ENCODE data around the gene UBA52.

UBA52 gene

DNA sequence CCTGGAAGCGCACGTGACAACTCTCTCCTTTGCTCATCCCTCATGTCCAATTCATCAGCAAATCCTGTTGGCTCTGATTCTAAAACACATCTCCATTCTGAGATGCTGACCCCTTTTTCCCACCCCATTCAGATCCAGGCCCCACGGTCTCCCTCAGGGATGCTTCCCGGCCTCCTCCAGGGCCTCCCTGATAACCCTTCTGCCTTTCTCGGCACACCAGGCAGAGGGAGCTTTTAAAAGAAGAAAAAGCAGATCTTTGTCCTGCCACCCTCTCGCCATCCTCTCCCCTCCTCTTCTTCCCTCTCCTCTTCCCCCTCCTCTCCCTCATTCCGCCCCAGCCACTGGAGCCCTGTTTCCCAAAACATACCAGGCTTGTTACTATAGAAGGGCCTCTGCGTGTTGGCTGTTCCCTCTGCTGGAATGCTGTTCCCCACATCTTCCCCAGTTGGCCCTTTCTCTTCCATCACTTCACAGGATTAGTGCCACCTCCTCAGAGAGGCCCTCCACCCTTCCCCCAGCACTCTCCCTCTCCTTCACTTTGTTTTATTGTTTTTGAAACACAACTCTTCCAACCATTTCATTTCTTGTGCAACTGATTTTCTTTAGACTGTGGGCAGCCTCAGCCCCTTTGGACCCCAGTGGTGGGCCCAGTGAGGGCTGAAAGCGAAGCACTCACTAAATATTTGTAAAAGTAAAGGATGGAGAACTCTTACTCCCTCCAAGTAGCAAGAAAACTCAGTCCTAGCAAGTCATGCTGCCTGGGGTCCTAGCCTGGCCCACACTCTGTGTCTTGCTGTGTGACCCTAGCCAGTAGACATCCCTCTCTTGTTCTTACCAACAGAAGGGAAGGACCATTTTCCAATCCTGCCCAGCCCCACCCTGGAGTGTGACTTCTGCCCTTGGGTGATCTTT lies 37.4 kb downstream of the UBA52 start:
- DNase-seq = no peak

DNA sequence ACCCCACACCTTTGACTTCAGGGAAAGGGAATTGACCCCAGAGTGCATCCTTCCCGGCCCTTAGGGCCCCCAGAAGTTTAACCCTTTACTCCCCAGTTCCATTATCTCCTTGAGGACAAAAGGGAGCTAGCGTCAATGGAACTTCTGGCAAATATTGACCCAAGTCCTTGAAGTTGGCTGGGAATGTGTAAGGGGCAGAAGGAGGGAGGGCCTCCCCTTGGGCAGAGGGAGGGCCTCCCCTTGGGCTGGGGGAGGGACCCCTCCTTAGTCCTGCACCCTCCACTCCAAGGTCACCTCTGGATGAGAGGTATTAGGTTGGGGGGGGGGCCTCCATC lies 38.0 kb downstream of the UBA52 start:
- no peak for DNase-seq

DNA sequence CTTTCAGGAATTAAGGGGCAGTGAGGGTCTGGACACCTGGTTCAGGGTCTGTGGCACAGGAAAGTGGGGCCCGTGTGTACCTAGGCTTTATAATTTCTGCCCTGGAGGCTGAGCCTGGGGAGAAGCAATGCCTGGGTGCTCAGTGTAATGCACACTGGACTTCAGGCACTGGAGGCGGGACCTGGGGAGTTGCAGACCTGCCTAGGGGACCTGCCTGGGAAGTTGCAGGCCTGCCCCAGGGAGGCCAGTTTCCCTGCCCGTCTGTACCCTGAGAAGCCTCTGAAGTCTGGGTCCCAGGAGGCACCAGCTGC lies 38.5 kb downstream of the UBA52 start:
- DNase-seq = no peak

DNA sequence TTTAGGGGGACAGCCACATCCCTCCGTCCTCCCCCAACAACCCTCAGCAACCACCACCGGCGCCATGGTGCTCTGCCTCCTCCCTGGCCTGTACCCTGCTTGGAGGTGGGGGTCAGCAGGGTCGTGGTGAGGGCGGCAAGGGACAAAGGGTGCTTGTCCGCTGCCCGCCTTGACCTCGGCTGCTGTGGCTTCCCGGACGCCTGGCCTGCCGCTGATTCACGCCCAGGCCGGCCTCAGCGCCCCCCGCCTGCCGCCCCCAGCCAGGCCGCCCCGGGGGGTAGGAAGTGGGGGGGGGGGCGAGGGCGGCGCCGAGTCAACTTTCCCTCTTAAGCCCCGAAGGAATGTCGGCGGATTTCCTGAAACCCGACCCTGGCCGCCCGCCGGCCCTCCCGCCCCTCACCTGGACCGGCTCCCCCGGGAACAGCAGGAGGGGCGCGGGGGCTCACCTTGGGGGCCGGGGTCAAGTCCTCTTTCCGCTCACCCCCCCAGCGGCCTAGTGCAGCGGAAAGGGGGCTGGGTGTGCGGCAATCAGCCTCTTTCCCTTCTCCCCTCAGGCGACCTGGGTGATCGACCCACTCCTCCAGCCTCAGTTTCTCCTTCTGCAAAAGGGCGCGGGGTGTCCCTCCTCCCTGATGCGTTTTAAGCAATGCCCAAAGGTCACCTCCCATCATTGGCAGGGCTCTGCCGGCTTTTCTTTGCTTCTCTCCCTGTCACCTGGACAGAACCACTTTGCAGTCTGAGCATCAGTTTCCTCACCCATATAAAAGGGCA lies 39.1 kb downstream of the UBA52 start:
- no peak for DNase-seq

DNA sequence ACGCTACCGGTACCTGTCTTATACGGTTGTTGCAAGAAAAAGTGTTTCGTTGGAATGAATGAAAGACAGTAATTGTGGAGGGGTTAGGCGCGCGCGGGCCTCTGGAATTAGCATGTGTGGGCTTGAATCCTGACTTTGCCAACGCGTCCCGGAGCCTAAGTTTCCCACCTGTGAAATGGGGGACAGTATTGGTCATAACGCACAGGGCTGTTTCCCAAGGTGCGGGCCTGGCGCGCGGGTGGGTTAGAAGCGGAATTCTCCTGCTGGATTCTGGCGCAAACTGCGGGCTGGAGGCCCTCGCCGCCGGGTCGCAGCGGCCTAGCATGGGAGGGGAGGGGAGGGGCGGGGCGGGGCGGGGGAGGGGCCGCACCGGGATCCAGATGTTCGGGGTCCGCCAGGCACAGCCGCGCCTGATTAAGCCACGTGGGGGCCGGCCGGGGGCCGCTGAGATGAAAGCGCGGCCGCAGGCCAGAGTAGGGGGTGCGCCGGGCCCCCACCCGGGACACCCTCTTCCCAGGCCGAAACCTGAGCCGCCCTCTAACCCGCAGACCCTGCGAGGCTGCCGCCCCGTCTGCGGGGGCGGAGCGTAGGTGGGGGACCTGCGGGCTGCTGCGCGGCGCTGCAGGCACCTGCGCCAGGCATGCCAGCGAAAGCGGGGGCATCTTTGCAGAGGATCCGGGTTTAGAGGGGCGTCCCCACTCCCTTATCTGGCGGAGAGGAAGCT lies 39.8 kb downstream of the UBA52 start:
- no peak for DNase-seq

DNA sequence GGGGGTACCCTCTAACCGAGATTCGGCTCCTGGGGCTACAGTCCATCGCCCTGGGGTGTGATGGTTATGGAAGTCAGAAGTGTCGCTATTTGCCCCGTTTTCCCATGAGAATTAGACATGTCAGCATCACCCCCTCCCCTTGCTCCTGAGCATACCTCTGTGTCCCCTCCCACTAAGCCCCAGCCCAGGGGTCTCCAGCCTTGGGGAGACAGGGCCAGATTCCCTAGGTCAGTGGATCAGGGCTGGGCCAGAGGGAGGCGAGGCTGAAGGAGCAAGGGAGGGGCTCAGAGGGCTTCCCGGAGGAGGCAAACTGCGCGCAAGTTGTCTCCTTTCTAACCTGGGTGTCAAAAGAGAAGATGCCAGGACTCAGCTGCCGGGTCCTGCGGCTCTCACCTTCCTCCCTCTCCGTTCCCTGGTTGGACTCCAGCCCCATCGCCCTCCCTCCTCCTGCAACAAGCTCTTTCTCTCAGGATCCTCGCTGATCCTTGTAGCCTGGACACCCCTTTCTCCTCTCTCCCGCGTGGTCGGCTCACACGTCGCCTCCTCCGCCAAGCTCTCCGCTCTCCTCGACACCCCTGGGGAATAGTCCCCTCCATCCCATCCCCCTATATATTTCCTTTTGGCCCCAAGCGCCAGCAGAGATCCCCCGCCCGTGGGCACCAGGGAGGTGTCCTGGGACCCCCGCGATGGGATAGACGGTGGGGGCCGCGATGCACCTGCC lies 40.6 kb downstream of the UBA52 start:
- no peak for DNase-seq

DNA sequence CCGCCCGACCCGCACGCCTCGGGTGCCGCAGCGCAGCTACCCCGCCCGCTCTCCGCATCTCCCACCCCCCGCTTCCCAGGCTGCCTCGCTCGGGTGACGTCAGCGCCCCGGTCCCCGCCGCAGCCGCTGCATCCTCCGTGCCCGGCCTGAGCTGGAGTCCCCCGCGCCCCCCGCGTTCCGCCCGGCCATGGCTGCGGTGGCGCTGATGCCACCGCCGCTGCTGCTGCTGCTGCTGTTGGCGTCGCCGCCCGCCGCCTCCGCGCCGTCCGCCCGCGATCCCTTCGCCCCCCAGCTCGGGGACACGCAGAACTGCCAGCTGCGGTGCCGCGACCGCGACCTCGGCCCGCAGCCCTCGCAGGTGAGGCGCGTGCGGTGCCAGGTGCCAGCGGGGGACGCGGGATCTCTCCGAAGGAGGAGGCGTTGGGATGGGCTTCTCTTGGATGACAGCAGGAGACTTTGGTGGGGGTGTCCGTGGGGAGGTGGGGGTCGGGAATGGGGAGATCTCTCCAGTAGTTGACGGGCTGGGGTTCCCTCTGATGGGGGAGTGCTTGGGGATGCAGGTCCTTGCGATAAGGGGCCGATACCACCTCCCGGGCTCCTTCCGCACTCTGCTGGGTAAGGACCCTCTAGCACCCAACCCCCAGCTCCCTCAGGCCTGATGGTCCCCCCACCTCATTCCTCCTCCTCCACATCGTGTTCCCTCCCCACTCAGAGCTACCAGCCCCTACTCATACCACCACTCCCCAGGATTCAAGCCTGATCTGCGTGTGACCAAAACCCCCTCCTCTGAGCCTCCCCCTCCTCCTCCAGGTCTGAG lies 41.3 kb downstream of the UBA52 start, which contains the start of gene TMEM59L:
Gene TMEM59L, plus strand, starts transcription at position 99 of the 817 bp plus-strand sequence. Its CDS starts 89 bp downstream, at position 188.
- DNase-seq = no peak

DNA sequence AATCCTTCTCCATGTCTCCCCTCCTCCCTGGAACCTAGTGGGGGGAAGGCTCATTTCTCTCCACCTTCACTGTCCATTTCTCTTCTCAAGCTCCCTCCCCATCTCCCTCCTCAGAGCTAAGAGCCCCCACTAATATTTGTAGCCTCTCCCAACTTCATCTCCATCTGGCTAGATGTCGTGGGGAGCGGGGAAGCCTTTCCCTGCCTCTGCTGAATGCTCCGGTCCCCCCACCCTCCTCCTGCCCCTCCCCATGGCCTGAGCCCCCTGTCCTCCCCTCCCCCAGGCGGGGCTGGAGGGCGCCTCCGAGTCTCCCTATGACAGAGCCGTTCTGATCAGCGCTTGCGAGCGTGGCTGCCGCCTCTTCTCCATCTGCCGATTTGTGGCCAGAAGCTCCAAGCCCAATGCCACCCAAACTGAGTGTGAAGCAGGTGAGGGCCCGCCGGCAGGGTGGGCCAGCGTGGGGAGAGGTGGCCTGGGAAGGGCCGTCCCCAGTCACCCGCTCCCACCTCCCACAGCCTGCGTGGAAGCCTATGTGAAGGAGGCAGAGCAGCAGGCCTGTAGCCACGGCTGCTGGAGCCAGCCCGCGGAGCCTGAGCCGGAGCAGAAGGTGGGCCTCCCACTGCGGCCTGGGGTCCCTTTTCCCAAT lies 42.1 kb downstream of the UBA52 start:
- DNase-seq = no peak

DNA sequence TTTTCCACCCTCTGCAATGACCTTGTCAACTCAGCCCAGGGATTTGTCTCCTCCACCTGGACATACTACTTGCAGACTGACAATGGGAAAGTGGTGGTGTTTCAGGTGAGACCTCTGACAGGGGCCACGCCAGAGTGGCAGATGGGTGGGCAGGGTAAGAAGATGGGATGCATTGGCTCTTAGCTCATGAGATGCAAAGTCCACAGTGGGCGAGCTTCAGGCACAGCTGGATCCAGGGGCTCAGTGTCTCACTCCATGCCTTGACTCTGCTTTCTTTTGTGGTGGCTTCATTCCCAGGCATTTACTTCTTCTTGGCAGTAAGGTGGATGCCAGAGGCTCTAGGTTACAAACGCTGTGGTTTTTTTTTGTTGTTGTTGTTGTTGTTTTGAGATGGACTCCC lies 44.4 kb downstream of the UBA52 start:
- DNase-seq = no peak

DNA sequence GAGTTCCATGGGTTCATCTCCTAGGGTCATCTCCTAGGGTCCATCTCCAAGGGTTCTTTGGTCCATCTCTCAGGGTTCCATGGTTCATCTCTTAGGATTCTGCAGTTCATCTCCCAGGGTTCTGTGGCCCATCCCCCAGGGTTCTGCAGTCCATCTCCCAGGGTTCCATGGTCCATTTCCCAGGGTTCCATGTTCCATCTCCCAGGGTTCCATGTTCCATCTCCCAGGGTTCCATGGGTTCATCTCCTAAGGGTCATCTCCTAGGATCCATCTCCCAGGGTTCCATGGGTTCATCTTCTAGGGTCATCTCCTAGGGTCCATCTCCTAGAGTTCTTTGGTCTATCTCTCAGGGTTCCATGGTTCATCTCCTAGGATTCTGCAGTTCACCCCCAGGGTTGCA lies 45.9 kb downstream of the UBA52 start:
- DNase-seq = no peak

DNA sequence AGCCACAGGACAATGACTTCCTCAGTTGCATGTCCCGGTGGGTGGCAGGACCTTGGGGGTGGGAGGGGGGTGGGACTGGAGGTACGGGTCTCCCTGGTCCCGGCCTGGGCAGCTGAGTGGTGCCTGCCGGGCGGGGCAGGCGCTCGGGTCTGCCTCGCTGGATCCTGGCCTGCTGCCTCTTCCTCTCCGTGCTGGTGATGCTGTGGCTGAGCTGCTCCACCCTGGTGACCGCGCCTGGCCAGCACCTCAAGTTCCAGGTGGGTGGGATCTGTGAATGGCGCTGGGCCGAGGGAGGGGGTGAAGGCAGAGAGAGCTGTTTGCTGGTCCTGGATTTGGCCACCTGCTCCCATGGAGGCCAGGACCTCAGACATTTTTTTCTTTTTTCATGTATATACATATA lies 46.6 kb downstream of the UBA52 start:
- DNase-seq = no peak

DNA sequence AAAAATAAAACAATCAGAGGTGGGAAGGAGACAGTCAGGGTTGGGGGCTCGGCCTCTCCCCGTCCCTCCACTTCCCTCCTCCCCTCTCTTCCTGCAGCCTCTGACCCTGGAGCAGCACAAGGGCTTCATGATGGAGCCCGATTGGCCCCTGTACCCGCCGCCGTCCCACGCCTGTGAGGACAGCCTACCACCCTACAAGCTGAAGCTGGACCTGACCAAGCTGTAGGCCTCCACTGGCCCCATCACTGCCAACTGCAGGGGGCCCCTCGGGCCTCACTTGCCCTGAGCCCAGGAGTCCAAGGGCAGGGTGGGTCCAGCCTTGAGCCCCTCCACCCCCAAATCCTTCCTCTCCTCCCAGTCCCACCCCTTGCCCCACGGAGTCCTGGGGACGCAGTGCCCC lies 48.7 kb downstream of the UBA52 start:
- no peak for DNase-seq

DNA sequence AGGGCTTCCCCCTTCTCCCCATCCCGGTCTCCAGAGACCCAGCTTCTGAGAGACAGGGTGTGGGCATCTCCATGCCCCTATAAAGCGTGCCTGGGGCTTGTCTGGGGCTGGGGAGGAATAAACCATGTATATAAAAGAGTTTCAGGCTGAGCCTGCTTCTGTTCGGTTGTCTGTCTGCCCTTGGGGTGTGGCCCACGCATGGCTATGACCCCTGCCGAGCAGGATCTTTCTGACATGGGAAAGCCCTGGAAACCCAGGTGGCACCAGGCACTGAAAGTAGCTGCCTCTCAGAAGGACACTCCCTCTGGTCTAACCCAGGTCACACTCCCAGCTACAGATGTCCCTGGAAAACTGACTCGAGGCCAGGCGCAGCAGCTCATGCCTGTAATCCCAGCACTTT lies 49.2 kb downstream of the UBA52 start:
- no peak for DNase-seq

DNA sequence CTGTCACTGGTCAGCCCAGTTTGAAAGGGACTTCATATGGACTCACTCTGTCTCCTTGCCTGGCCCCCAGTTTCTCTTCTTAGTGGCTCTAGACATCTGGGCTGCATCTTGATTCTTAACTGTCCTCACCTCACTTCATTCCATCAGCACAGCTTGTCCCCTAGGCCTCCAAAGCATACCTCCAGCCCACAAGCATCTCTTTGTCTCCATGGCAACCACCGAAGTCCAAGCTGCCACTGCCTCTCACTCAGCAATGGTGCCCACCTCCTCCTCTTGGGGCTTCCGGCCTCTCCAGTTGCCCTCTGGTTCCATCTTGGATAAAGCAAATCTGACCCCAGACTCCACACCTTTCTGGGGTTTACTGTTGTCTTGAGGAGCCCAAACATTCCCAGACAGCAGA lies 55.2 kb downstream of the UBA52 start:
- no peak for DNase-seq

Data from cortex of kidney (tissue), 1 donor.